H1 (cell line): ENCODE data around the gene HID1. TPM values are rescaled to one million over a fixed set of nuclear protein-coding genes. Genes with fewer than 3 reads are reported as not detected.

ENCODE experiments used
- CTCF ChIA-PET: fragments of 300-600 bp; sonication (Branson Sonifier 250); formaldehyde crosslinking; loops from one replicate; lab custom pipeline; 2021; ENCODE audit not compliant: partially characterized antibody; lab: Charles Lee
- POLR2A ChIA-PET: fragments of 300-600 bp; sonication (Branson Sonifier 250); formaldehyde crosslinking; loops from one replicate; lab custom pipeline; 2021; ENCODE audit warnings: inconsistent platforms; ENCODE audit not compliant: partially characterized antibody; lab: Charles Lee
- DNase-seq, 2 experiments: peaks; one replicate each; pipeline versions ENCODE4 v3.0.0 to v3.0.0-alpha.2; 2010 to 2022; ENCODE audit warnings: low spot score in 2 of 2, low read depth in 1 of 2, mixed read lengths in 1 of 2
- FAIRE-seq: peaks from 2 replicates; lab custom pipeline; 2011; peaks lifted over from hg19 to GRCh38; lab: Jason Lieb, UNC
- H2AFZ ChIP-seq: 2 replicates; pipeline ENCODE4 v1.8.1; 2012; ENCODE audit warnings: low read length, inconsistent platforms
- H2AK5ac ChIP-seq: 2 replicates; pipeline ENCODE4 v1.6.1; 2013; ENCODE audit warnings: low read depth, low read length
- H2BK120ac ChIP-seq: replicated peaks from 2 replicates; pipeline ENCODE3; 2013; ENCODE audit warnings: low read depth, low read length, inconsistent platforms
- H2BK12ac ChIP-seq: 2 replicates; pipeline ENCODE4 v1.6.1; 2013; ENCODE audit warnings: low read depth, low read length
- H2BK15ac ChIP-seq: 2 replicates; pipeline ENCODE4 v1.6.1; 2013; ENCODE audit warnings: low read length
- H2BK20ac ChIP-seq: 2 replicates; pipeline ENCODE4 v1.6.1; 2013; ENCODE audit warnings: low read length
- H2BK5ac ChIP-seq: 2 replicates; pipeline ENCODE4 v1.6.1; 2013; ENCODE audit warnings: low read depth, low read length
- H3K14ac ChIP-seq: 2 replicates; pipeline ENCODE4 v1.6.1; 2013; ENCODE audit warnings: inconsistent platforms; ENCODE audit not compliant: insufficient read length
- H3K18ac ChIP-seq: 2 replicates; pipeline ENCODE4 v1.6.1; 2013; ENCODE audit warnings: low read length; ENCODE audit errors: extremely low read depth
- H3K23ac ChIP-seq: 2 replicates; pipeline ENCODE4 v1.6.1; 2013; ENCODE audit warnings: inconsistent platforms; ENCODE audit not compliant: insufficient read length
- H3K23me2 ChIP-seq: 2 replicates; pipeline ENCODE4 v1.6.1; 2013; ENCODE audit warnings: low read depth, low read length
- H3K27ac ChIP-seq: 2 replicates; pipeline ENCODE4 v1.6.1; 2011; ENCODE audit warnings: low read depth, low read length, inconsistent platforms
- H3K27me3 ChIP-seq, 4 experiments: replicated peaks in 1 of 4; 1 replicate in 1 of 4; 2 replicates in 3 of 4; pipeline versions ENCODE4 v1.6.1 to v1.8.1; 2011 to 2013; ENCODE audit warnings: low read length in 3 of 4, mild to moderate bottlenecking in 3 of 4, inconsistent platforms in 2 of 4, mixed read lengths in 2 of 4, moderate library complexity in 1 of 4; ENCODE audit not compliant: control insufficient read depth in 3 of 4, insufficient read depth in 3 of 4; ENCODE audit errors: extremely low read depth in 1 of 4
- H3K36me3 ChIP-seq, 4 experiments: 2 replicates each; pipeline versions ENCODE4 v1.6.1 to v1.8.1; 2011 to 2013; ENCODE audit warnings: mild to moderate bottlenecking in 4 of 4, low read length in 3 of 4, moderate library complexity in 2 of 4, control low read depth in 1 of 4, inconsistent platforms in 1 of 4; ENCODE audit not compliant: insufficient read depth in 4 of 4, control insufficient read depth in 2 of 4
- H3K4ac ChIP-seq: replicated peaks from 2 replicates; pipeline ENCODE3; 2013; ENCODE audit warnings: low read length, low read depth, mixed read lengths, inconsistent platforms; ENCODE audit not compliant: insufficient read length
- H3K4me1 ChIP-seq, 4 experiments: replicated peaks in 1 of 4; 1 replicate in 1 of 4; 2 replicates in 3 of 4; pipeline versions ENCODE4 v1.6.1 to v1.8.1; 2011 to 2013; ENCODE audit warnings: low read length in 3 of 4, inconsistent platforms in 2 of 4, mixed read lengths in 1 of 4; ENCODE audit not compliant: insufficient read depth in 4 of 4, control insufficient read depth in 3 of 4
- H3K4me2 ChIP-seq, 2 experiments: 2 replicates each; pipeline versions ENCODE4 v1.6.1 to v1.8.1; 2011 to 2013; ENCODE audit warnings: low read depth in 2 of 2, low read length in 2 of 2, control low read depth in 1 of 2, inconsistent platforms in 1 of 2, mild to moderate bottlenecking in 1 of 2; ENCODE audit not compliant: insufficient read depth in 1 of 2
- H3K4me3 ChIP-seq, 4 experiments: fragments of 200-600, 300-600 bp in 1 of 4; sonication (generic), shearing (Covaris generic), sonication (Bioruptor Twin) in 1 of 4; 2 replicates each; pipeline versions ENCODE4 v1.5.1 to v1.8.1; 2011 to 2016; ENCODE audit warnings: low read length in 4 of 4, low read depth in 3 of 4, control low read depth in 2 of 4, inconsistent platforms in 2 of 4, mild to moderate bottlenecking in 2 of 4, mixed read lengths in 1 of 4, moderate library complexity in 1 of 4; ENCODE audit not compliant: insufficient read depth in 2 of 4; ENCODE audit errors: extremely low read depth in 1 of 4
- H3K56ac ChIP-seq: replicated peaks from 2 replicates; pipeline ENCODE3; 2013; ENCODE audit warnings: low read depth, mild to moderate bottlenecking, mixed read lengths, low read length, inconsistent platforms; ENCODE audit not compliant: insufficient read length
- H3K79me1 ChIP-seq: 2 replicates; pipeline ENCODE4 v1.6.1; 2013; ENCODE audit warnings: low read depth, low read length, control low read depth
- H3K79me2 ChIP-seq, 2 experiments: 2 replicates each; pipeline versions ENCODE4 v1.6.1 to v1.8.1; 2012 to 2013; ENCODE audit warnings: low read length in 2 of 2, mild to moderate bottlenecking in 2 of 2, inconsistent platforms in 1 of 2; ENCODE audit not compliant: insufficient read depth in 2 of 2, control insufficient read depth in 1 of 2
- H3K9ac ChIP-seq, 4 experiments: replicated peaks in 1 of 4; 1 replicate in 1 of 4; 2 replicates in 3 of 4; pipeline versions ENCODE4 v1.6.1 to v1.8.1; 2011 to 2013; ENCODE audit warnings: low read depth in 3 of 4, low read length in 3 of 4, control low read depth in 2 of 4, mild to moderate bottlenecking in 2 of 4, moderate library complexity in 2 of 4, inconsistent platforms in 1 of 4; ENCODE audit errors: extremely low read depth in 1 of 4
- H3K9me3 ChIP-seq, 2 experiments: 2 replicates each; pipeline versions ENCODE4 v1.6.1 to v1.8.1; 2012 to 2013; ENCODE audit warnings: mild to moderate bottlenecking in 2 of 2, moderate library complexity in 2 of 2, control low read depth in 1 of 2, inconsistent platforms in 1 of 2, low read depth in 1 of 2, low read length in 1 of 2, mixed read lengths in 1 of 2; ENCODE audit not compliant: insufficient read depth in 2 of 2
- H4K20me1 ChIP-seq, 2 experiments: replicated peaks in 1 of 2; 2 replicates each; pipeline versions ENCODE3 to v1.8.1; 2011 to 2013; ENCODE audit warnings: inconsistent platforms in 2 of 2, low read length in 2 of 2, mild to moderate bottlenecking in 1 of 2; ENCODE audit not compliant: insufficient read depth in 2 of 2, control insufficient read depth in 1 of 2
- H4K5ac ChIP-seq: 2 replicates; pipeline ENCODE4 v1.6.1; 2013; ENCODE audit warnings: low read length, low read depth, mixed read lengths, inconsistent platforms; ENCODE audit not compliant: insufficient read length
- H4K8ac ChIP-seq: 2 replicates; pipeline ENCODE4 v1.8.0; 2013; ENCODE audit warnings: mild to moderate bottlenecking, moderate library complexity, low read length, inconsistent platforms; ENCODE audit not compliant: insufficient read depth; ENCODE audit errors: extremely low read depth
- H4K91ac ChIP-seq: replicated peaks from 2 replicates; pipeline ENCODE3; 2013; ENCODE audit warnings: low read length, mixed read lengths, inconsistent platforms; ENCODE audit not compliant: insufficient read length
- BRCA1 ChIP-seq: IDR thresholded peaks from 2 replicates; pipeline ENCODE4 v1.6.1; 2012; ENCODE audit warnings: low read depth, low read length, improper control_type of control experiment
- CREB1 ChIP-seq: IDR thresholded peaks from 2 replicates; pipeline ENCODE4 v1.6.1; 2012; ENCODE audit warnings: inconsistent platforms
- POLR2A ChIP-seq, 2 experiments: IDR thresholded peaks; 1 replicate in 1 of 2; 2 replicates in 1 of 2; pipeline ENCODE4 v1.6.1; 2011; ENCODE audit warnings: low read depth in 2 of 2, low read length in 2 of 2, mild to moderate bottlenecking in 2 of 2; ENCODE audit errors: control extremely low read depth in 1 of 2
- SAP30 ChIP-seq: fragments of 300-600 bp; sonication (generic); IDR thresholded peaks from 2 replicates; pipeline ENCODE4 v1.7.1; 2012; ENCODE audit warnings: low read length, moderate library complexity, mild to moderate bottlenecking, inconsistent platforms; ENCODE audit not compliant: insufficient read depth, insufficient replicate concordance
- WGBS, 2 experiments: shearing (Covaris generic) in 1 of 2; methylation state at CpG; one replicate each; pipeline versions ENCODE4 v1.1.6 to v1.1.7; 2013 to 2015; ENCODE audit warnings: low lambda C conversion rate in 2 of 2, mixed read lengths in 2 of 2, inconsistent platforms in 1 of 2, low coverage in 1 of 2, missing lambda C conversion rate in 1 of 2; ENCODE audit not compliant: insufficient replicate concordance in 2 of 2, insufficient coverage in 1 of 2, insufficient read length in 1 of 2; ENCODE audit errors: extremely low coverage in 1 of 2, missing lambda C conversion rate in 1 of 2; 5-methylcytosine and 5-hydroxymethylcytosine counted together
- polyA plus RNA-seq, 7 experiments: library from polyadenylated mRNA; depleted of rRNA in 3 of 7; stranded (reverse) in 5 of 7; unstranded in 2 of 7; fragments of >200 nt in 5 of 7; fragments of 200-250 nt in 2 of 7; gene quantifications; 1 replicate in 5 of 7; 2 replicates in 1 of 7; 4 replicates in 1 of 7; pipeline versions ENCODE4 v1.2.1 to v1.2.3, GENCODE V29; 2011 to 2013; ENCODE audit warnings: missing spikeins in 2 of 7, mixed read lengths in 2 of 7
- total RNA-seq: library from RNA; stranded (reverse); fragmentation: NEBNext Ultra II Directional; extraction: Animal tissue kit (Norgen Biotek cat#: 25700); gene quantifications from 2 replicates; pipeline ENCODE4 v1.2.1, GENCODE V29; 2021

HID1 gene
- total and polyA plus RNA-seq, 2 of the 8 experiments (the other 6 are each of a cell fraction or from before 2014, with no cell fraction given) = 15.1 to 25.9 TPM

- Histone ChIP-seq H3K23me2 (peaks cover 6% of the 10 kb centered on the region; the same call in 1 of the 2 replicates), H3K36me3 (peaks cover 0 to 9% (median 0%) of the 10 kb centered on the region in 4 experiments; a peak in 4 of 8 replicates), H4K91ac (no peak overlapping the region), H2BK15ac (no peak overlapping the region), H3K9ac (peak overlapping the region; percentile 86 to 96 (median 94)), H3K56ac (no peak overlapping the region), H2BK20ac (no peak overlapping the region), H3K4me2 (peak overlapping the region; percentile 84 to 86), H3K23ac (no peak overlapping the region), H4K5ac (peak overlapping the region; percentile 62), H3K79me1 (no peaks in the 10 kb centered on the region; the same call in 1 of the 2 replicates), H4K8ac (no peak overlapping the region), H4K20me1 (no peaks in the 10 kb centered on the region), H3K4ac (no peak overlapping the region), H3K18ac (no peak overlapping the region), H3K27ac (peak overlapping the region; percentile 87), H2BK5ac (no peak overlapping the region; the same call in none of the 2 replicates), H3K4me1 (peaks cover 0 to 15% (median 4%) of the 10 kb centered on the region in 4 experiments; a peak in 5 of 7 replicates), H3K14ac (no peak overlapping the region), H3K9me3 (no peaks in the 10 kb centered on the region), H3K79me2 (peaks cover 0 to 14% of the 10 kb centered on the region in 2 experiments; a peak in 2 of 4 replicates), H2AK5ac (no peak overlapping the region), H2BK120ac (no peak overlapping the region), H2BK12ac (no peak overlapping the region), H2AFZ (no peak overlapping the region), H3K27me3 (no peaks in the 10 kb centered on the region), H3K4me3 (peak overlapping the region; percentile 73 to 84 (median 79))
- DNase-seq (no peak), FAIRE-seq (no peak)
- CTCF ChIA-PET = interaction anchor here (0.7 to 20.3 kb wide), 21 partner anchors 10 to 268 kb away, joined by 3 to 345 read pairs (median 6); partner anchors contain the start of genes CDR2L and OTOP2
- POLR2A ChIA-PET = interaction anchor here (0.6 to 5.8 kb wide), 38 partner anchors 10 to 406 kb away, joined by 3 to 87 read pairs (median 5); partner anchors contain the start of genes ATP5PD, CDR2L, HID1 and KCTD2
- WGBS, 2 experiments = 1% methylated on average over 10 of the region's 10 CpGs; no CpG with 5 or more reads in 1 of the 2 experiments
- TF ChIP-seq BRCA1 = no peak
- no peak for TF ChIP-seq CREB1
- TF ChIP-seq SAP30 = peak; percentile 53
- TF ChIP-seq POLR2A (IDR thresholded peaks at IDR 0.05; ENCODE audit: control extremely low read depth in 1 of 2, low read depth in 2 of 2, low read length in 2 of 2) = no peak
Measured at GRCh38 chr17:75013092-75013559, 40.6 kb upstream of the HID1 start.
